Activated T-helper 1 cell treated with anti-CD3 and anti-CD28 coated beads, Interleukin-12 subunit alpha, Interleukin-12 subunit beta, Interleukin-2, Interleukin-4 antibody, amounts not matched to agents 30 ng/mL and 10 ng/mL and 1 ng/mL, durations not matched to agents 14 hours and 24 hours and 36 hours (primary cell): ENCODE data around the gene USP47. TPM values are rescaled to one million over a fixed set of nuclear protein-coding genes. Genes with fewer than 3 reads are reported as not detected.

Source experiments
- DNase-seq: peaks from one replicate; pipeline ENCODE4 v3.0.0; 2021; ENCODE audit warnings: low spot score
- H3K27ac Mint-ChIP-seq: one replicate; pipeline ENCODE4 v1.8.0; 2021; ENCODE audit warnings: mild to moderate bottlenecking, mixed read lengths
- H3K27me3 Mint-ChIP-seq: one replicate; pipeline ENCODE4 v1.8.0; 2022; ENCODE audit warnings: mild to moderate bottlenecking, moderate library complexity, mixed read lengths; ENCODE audit not compliant: insufficient read depth
- H3K36me3 Mint-ChIP-seq: one replicate; pipeline ENCODE4 v1.8.0; 2021; ENCODE audit warnings: low read depth, mixed read lengths
- H3K4me1 Mint-ChIP-seq: one replicate; pipeline ENCODE4 v1.8.0; 2021; ENCODE audit warnings: low read depth, mixed read lengths
- H3K4me3 Mint-ChIP-seq: one replicate; pipeline ENCODE4 v1.8.0; 2021; ENCODE audit warnings: mild to moderate bottlenecking, moderate library complexity, mixed read lengths
- H3K9me3 Mint-ChIP-seq: one replicate; pipeline ENCODE4 v1.8.0; 2021; ENCODE audit warnings: mixed read lengths
- intact Hi-C: fragments of 100-400 bp; cut with micrococcal nuclease; formaldehyde crosslinking; loops from one replicate; pipeline ENCODE4 v1.15.1; 2024
- total RNA-seq: library from RNA; stranded (reverse); gene quantifications from 2 replicates; pipeline ENCODE4 v1.2.3, GENCODE V29; 2022

The USP47 gene
- total RNA-seq, 1 donor from 2014 or later: 52.0 TPM

- no peaks in the 10 kb centered on the region for H3K4me1 Mint-ChIP-seq
- intact Hi-C loops: loop anchor here (1.0 kb wide), 1 partner anchor 169 kb away; no protein-coding TSS in a partner anchor
Observed at GRCh38 chr11:11967669-11968510, 126.1 kb downstream of the USP47 start.

DNA sequence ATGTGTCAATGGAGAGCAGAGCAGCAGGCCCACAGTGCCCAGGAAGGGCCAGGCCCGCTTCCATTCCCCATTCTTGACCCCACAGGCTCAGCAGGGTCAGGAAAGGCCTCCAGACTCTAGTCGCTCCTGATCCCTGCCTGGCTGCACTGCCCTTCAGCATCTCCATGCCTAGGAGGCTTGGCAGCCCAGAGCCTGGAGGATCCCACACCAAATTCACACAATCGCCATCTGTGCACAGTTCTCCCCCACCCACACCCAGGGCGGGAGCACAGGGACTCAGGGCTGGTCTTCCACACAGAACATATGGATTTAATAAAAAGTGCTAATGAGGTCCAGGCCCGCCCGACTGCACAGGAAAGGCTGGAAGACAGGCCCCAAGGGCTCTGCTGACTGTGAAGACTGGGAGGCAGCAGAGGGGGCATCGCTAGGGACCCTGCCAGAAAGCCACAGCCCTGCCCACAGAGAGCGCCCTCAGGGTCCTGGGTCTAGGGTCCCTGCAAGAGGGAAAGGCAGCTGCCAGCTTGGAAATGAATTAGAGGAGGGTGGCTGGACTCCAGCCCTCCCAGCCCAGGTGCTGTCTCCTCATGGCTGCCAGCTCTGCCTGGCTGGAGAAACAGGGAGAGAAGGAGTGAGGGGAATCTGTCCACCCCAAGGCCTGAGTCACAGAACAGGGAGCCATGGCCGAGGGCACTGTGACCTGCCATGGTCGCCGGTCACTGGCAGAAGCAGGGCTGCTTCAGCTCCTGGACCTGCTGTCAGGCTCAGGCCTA lies 126.9 kb downstream of the USP47 start:
- no peak overlapping the region for H3K4me3 Mint-ChIP-seq
- H3K36me3 Mint-ChIP-seq: no peaks in the 10 kb centered on the region
- no peaks in the 10 kb centered on the region for H3K9me3 Mint-ChIP-seq
- H3K27me3 Mint-ChIP-seq: peaks cover 11% of the 10 kb centered on the region
- no peak for DNase-seq
- intact Hi-C loops: no loop called here
- no peaks in the 10 kb centered on the region for H3K4me1 Mint-ChIP-seq
- no peak overlapping the region for H3K27ac Mint-ChIP-seq

More at GRCh38 chr11:11967669-11968510, 126.1 kb downstream of the USP47 start:
- no peaks in the 10 kb centered on the region for H3K9me3 Mint-ChIP-seq
- H3K4me3 Mint-ChIP-seq: no peak overlapping the region
- no peak for DNase-seq
- no peak overlapping the region for H3K27ac Mint-ChIP-seq
- H3K27me3 Mint-ChIP-seq: peaks cover 11% of the 10 kb centered on the region
- no peaks in the 10 kb centered on the region for H3K36me3 Mint-ChIP-seq

DNA sequence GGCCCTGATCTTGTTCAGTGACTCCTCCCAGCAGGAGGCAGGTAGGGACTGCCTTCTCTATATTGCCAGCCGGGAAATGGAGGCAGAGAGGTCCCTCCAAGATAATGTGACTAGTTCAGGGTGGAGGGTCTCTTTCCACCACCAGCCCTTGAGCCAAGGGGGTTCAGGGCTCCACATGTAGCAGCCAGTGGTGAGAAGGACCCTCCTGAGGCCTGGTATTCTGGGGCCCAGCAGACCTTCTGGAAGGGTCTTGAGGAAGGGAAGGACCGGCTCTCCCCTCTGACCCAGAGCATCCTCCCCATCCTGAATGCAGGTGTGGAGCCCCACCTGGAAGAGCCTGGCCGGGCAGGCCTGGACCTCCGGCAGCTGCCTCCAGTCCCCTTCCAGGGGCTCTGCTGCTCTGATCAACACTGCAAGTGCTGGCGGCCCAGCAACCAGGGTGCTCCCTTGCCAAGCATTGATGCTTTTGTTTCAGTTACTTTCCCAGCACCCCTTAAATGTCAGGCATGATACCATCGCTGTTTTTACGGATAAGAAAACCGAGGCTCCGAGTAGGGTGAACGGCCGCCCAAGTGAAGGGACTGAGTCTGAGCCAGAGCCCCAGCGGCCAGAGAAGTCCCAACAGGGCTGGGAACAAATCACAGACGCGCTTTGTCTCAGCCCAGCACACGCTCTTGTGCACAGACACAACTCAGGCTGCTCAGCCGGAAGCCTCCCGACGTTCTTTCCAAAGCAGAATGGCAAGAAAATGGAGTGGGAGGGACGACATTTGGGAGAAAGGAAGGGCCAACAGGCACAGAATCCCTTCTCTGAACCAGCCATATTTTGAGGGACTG lies 127.8 kb downstream of the USP47 start:
- peaks cover 6% of the 10 kb centered on the region for H3K27me3 Mint-ChIP-seq
- H3K36me3 Mint-ChIP-seq: no peaks in the 10 kb centered on the region
- H3K4me1 Mint-ChIP-seq: no peaks in the 10 kb centered on the region
- no peak overlapping the region for H3K4me3 Mint-ChIP-seq
- intact Hi-C loops: no loop called here
- DNase-seq: no peak
- no peaks in the 10 kb centered on the region for H3K9me3 Mint-ChIP-seq
- H3K27ac Mint-ChIP-seq: no peak overlapping the region

- no peak overlapping the region for H3K4me3 Mint-ChIP-seq
Observed at GRCh38 chr11:11970556-11970955, 128.8 kb downstream of the USP47 start.

GRCh38 chr11:11971906-11972547 lies 130.3 kb downstream of the USP47 start:
- no peaks in the 10 kb centered on the region for H3K36me3 Mint-ChIP-seq
- no peaks in the 10 kb centered on the region for H3K4me1 Mint-ChIP-seq
- no peak overlapping the region for H3K27ac Mint-ChIP-seq
- H3K27me3 Mint-ChIP-seq: no peaks in the 10 kb centered on the region
- no peak overlapping the region for H3K4me3 Mint-ChIP-seq
- intact Hi-C loops: no loop called here
- DNase-seq: no peak
- no peaks in the 10 kb centered on the region for H3K9me3 Mint-ChIP-seq

More at GRCh38 chr11:11970556-11970955, 128.8 kb downstream of the USP47 start:
- Mint-ChIP-seq H3K4me1 (no peaks in the 10 kb centered on the region), H3K27ac (no peak overlapping the region), H3K27me3 (peaks cover 2% of the 10 kb centered on the region), H3K9me3 (no peaks in the 10 kb centered on the region), H3K36me3 (no peaks in the 10 kb centered on the region)
- intact Hi-C loops: no loop called here
- no peak for DNase-seq

- intact Hi-C loops: no loop called here
- no peaks in the 10 kb centered on the region for H3K9me3 Mint-ChIP-seq
- H3K27me3 Mint-ChIP-seq: no peaks in the 10 kb centered on the region
- H3K4me3 Mint-ChIP-seq: no peak overlapping the region
- no peak for DNase-seq
- H3K36me3 Mint-ChIP-seq: no peaks in the 10 kb centered on the region
- no peaks in the 10 kb centered on the region for H3K4me1 Mint-ChIP-seq
- no peak overlapping the region for H3K27ac Mint-ChIP-seq
Observed at GRCh38 chr11:11972730-11973341, 131.1 kb downstream of the USP47 start.

GRCh38 chr11:11973361-11973800 lies 131.6 kb downstream of the USP47 start:
- no peaks in the 10 kb centered on the region for H3K4me1 Mint-ChIP-seq
- intact Hi-C loops: no loop called here
- H3K9me3 Mint-ChIP-seq: no peaks in the 10 kb centered on the region
- no peaks in the 10 kb centered on the region for H3K36me3 Mint-ChIP-seq
- no peak for DNase-seq
- no peaks in the 10 kb centered on the region for H3K27me3 Mint-ChIP-seq
- no peak overlapping the region for H3K4me3 Mint-ChIP-seq
- no peak overlapping the region for H3K27ac Mint-ChIP-seq

DNA sequence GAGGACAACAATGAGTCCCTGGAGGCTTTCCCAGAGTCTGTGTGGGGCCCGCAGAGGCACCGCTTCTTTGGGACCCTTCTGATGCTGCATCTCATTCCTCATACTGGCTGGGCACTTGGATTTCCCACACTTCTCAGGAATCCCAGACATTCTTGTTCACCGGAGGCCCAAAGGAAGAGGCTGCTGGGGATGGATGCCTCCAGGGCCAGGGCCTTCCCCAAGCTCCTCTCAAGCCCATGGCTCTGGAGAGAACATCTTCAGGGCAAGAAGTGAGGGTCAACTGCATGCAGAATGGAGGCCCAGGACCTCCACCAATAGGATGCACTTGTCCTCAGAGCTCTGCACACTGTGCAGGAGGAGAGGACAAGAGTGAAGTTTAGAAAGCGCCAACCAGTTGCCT lies 132.1 kb downstream of the USP47 start:
- Mint-ChIP-seq H3K27me3 (no peaks in the 10 kb centered on the region), H3K27ac (no peak overlapping the region), H3K9me3 (no peaks in the 10 kb centered on the region), H3K36me3 (no peaks in the 10 kb centered on the region), H3K4me1 (no peaks in the 10 kb centered on the region), H3K4me3 (no peak overlapping the region)
- intact Hi-C loops: no loop called here
- no peak for DNase-seq

DNA sequence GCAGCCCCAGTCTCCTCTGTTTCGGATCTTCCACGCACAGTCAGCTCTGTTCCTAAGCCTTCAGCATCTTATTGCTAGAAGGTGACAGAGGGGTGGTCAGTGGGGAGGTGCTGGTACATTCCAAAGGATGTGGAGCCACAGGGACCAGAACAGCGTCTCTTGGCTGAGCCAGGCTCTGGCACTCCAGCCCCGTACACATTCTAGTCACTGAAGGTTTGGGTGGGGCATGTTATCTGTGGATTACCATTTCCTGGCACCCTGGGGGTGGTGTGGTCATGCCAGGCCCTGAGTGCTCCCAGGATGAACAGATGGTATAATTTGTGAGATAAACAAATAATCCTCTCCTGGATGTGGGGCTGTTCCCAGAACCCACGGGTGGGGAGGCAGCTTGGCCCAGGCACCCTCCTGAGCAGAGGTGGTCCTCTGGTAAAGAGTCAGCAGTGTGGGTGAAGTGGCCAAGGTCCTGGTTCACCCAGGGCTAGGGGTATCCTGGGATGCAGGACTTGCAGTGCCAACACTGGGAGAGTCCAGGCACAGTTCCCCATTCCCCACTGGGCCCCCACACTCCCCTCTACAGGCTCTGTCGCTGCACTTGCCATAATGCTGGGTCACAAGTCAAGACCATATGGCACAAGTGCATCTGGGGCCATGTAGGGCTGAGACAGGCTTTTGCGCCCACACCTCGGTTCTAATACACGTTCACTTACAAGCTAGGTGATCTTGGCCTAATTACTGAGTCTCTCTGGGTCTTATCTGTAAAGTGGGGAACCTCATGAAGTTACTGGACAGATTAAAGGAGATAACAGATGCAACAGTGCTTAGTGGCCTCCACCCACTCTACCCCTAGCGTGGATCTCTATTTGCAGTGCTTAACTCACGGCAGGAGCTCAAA lies 133.7 kb downstream of the USP47 start:
- no peaks in the 10 kb centered on the region for H3K27me3 Mint-ChIP-seq
- no peak overlapping the region for H3K27ac Mint-ChIP-seq
- H3K4me1 Mint-ChIP-seq: no peaks in the 10 kb centered on the region
- intact Hi-C loops: no loop called here
- DNase-seq: no peak
- no peak overlapping the region for H3K4me3 Mint-ChIP-seq
- no peaks in the 10 kb centered on the region for H3K36me3 Mint-ChIP-seq
- no peaks in the 10 kb centered on the region for H3K9me3 Mint-ChIP-seq

DNA sequence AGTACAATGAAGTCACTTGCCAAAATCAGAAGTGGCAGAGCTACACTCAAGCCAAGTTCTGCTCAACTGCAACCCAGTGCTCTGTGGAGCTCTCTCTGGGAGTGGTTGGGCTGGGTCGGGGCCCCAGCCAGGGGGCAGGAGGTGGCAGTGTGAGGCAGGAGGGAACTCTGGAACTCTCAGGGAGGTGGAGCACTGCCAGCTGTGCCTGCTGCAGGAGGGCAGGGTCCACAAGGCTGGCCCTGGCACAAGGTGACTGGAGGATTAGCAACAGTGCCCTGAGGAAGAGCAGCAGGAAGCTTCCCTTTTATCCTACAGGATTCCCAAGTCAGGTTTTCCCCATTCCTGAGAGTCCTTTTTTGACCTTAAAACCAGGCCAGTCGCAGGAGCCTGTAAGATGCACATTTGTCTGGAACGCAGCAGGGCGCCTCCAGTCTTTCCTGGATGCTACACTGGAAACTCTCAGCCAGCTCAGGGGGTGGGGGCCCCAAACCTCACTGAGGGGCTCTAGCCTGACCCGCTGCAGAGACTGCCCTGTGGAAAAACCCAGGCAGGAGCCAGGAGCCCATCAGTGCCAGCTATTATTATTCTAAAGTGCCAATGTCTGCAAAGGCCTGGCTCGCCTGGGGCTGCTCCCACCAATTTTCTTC lies 134.8 kb downstream of the USP47 start:
- no peak overlapping the region for H3K4me3 Mint-ChIP-seq
- H3K9me3 Mint-ChIP-seq: no peaks in the 10 kb centered on the region
- H3K27me3 Mint-ChIP-seq: no peaks in the 10 kb centered on the region

More for the DNA sequence above, 134.8 kb downstream of the USP47 start:
- no peak for DNase-seq
- Mint-ChIP-seq H3K36me3 (no peaks in the 10 kb centered on the region), H3K4me1 (no peaks in the 10 kb centered on the region), H3K27ac (no peak overlapping the region)
- intact Hi-C loops: no loop called here
